ENCODE results near the gene DDX4.
"Not testable (repeated sequence)": the region's sequence is repeated elsewhere in the genome, so short reads cannot be mapped to it uniquely, and the experiment has no call there.

GRCh38 chr5:55808814-55809213, 71.0 kb downstream of the DDX4 start:
- TF ChIP-seq CTCF, POLR2A, EP300 (IDR thresholded peaks at IDR 0.05): not testable (repeated sequence)
